ENCODE data around the gene RNU6-1. TPM values are rescaled to one million over a fixed set of nuclear protein-coding genes. Genes with fewer than 3 reads are reported as not detected.
A peak's percentile ranks its signal among the peaks of the same experiment; 100 is the strongest.

The RNU6-1 gene
- total and polyA plus RNA-seq, 12 donors = not detected

DNA sequence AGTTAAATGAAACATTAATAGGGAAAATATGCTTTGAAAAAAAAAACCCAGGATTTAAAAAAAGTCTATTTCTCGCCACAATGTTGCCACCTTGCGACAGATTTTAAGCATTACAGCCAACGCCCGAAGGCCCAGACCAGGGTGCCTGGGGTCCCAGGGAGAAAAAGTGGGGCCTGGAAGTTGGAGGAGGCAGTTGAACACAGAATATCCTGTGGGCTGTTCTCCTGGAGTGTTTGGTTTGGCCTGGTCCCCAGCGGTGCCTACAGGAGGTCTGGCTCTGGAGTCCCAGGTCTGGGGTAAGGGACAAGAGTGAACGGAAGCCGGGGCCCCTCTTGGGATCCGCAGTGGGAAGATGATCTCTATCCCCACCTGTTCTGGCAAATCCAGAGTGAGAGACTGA lies 3.4 kb downstream of the RNU6-1 start:
- WGBS, 2 donors = 36 to 37% methylated on average over 8 of the region's 8 CpGs

DNA sequence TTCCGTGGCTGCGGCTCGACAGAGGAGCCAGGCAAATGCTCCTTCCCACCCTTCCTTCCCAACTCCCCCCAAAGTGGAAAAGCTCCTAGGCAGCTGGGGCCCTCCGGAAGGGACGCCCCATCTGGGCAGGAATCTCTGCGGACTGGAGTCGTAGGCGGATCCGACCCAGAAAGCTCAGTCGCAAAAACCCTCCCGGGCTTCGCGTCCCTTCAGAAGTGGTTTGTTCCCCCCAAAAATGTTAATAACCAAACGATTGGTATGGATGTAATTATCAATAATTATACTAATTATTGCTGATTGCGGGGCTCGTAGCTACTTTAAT lies 3.8 kb downstream of the RNU6-1 start:
- Histone ChIP-seq H3K27ac (peak overlapping the region in 1 of 10 donors; percentile 0), H3K9me3 (no peaks in the 10 kb centered on the region), H3K4me1 (peaks cover 19 to 62% (median 50%) of the 10 kb centered on the region in 9 donors), H3K4me3 (peak overlapping the region; percentile 10 to 52 (median 45)), H3K27me3 (peaks cover 27 to 53% (median 51%) of the 10 kb centered on the region in 7 donors), H3K36me3 (no peaks in the 10 kb centered on the region)
- TF ChIP-seq CTCF (IDR thresholded peaks at IDR 0.05) = no peak
- WGBS, 2 donors = 1 to 4% methylated on average over 16 of the region's 16 CpGs
- ATAC-seq (no peak), DNase-seq (no peak)
- intact Hi-C loops (cut with DNase I) = loop anchor here (1.0 to 10.0 kb wide), 13 partner anchors 61 to 891 kb away; partner anchors contain the start of genes C15orf61 (in 3 of the 10) and MAP2K5 (in 1 of the 10)

More for the DNA sequence above, 3.4 kb downstream of the RNU6-1 start:
- peak; percentile 64 to 90 (median 85) for TF ChIP-seq CTCF (IDR thresholded peaks at IDR 0.05)
- no peak for DNase-seq
- ATAC-seq = no peak
- Histone ChIP-seq H3K9me3 (no peaks in the 10 kb centered on the region), H3K4me1 (peaks cover 21 to 66% (median 53%) of the 10 kb centered on the region in 9 donors), H3K4me3 (peak overlapping the region in 9 of 10 donors; percentile 10 to 52 (median 45)), H3K27ac (peak overlapping the region in 1 of 10 donors; percentile 0), H3K36me3 (no peaks in the 10 kb centered on the region), H3K27me3 (peaks cover 23 to 49% (median 47%) of the 10 kb centered on the region in 7 donors)
- intact Hi-C loops (cut with DNase I) = loop anchor here (1.0 to 10.0 kb wide), 13 partner anchors 62 to 892 kb away; partner anchors contain the start of genes C15orf61 (in 3 of the 10) and MAP2K5 (in 1 of the 10)

GRCh38 chr15:67835297-67836133 lies 4.3 kb downstream of the RNU6-1 start:
- Histone ChIP-seq H3K9me3 (no peaks in the 10 kb centered on the region), H3K27me3 (peaks cover 30 to 59% (median 57%) of the 10 kb centered on the region in 7 donors), H3K36me3 (no peaks in the 10 kb centered on the region), H3K4me3 (peak overlapping the region; percentile 12 to 52 (median 45)), H3K27ac (peak overlapping the region in 1 of 10 donors; percentile 0), H3K4me1 (peaks cover 19 to 58% (median 49%) of the 10 kb centered on the region in 9 donors)
- WGBS, 2 donors = 2 to 3% methylated on average over 52 to 59 of the region's 59 CpGs
- TF ChIP-seq CTCF (IDR thresholded peaks at IDR 0.05) = no peak
- intact Hi-C loops (cut with DNase I) = loop anchor here (1.0 to 10.0 kb wide), 13 partner anchors 61 to 891 kb away; partner anchors contain the start of genes C15orf61 (in 3 of the 10) and MAP2K5 (in 1 of the 10)
- ATAC-seq (no peak), DNase-seq (no peak)

GRCh38 chr15:67834581-67835296 lies 5.1 kb downstream of the RNU6-1 start:
- no peak overlapping the region for H3K27ac ChIP-seq
- H3K9me3 ChIP-seq = no peaks in the 10 kb centered on the region
- no peaks in the 10 kb centered on the region for H3K36me3 ChIP-seq
- ATAC-seq (peak in 1 of 8 donors; percentile 3), DNase-seq (no peak)
- intact Hi-C loops (cut with DNase I) = loop anchor here (2.0 to 10.0 kb wide), 10 partner anchors 60 to 890 kb away; partner anchors contain the start of genes C15orf61 (in 4 of the 10) and MAP2K5 (in 1 of the 10)
- H3K4me3 ChIP-seq = peak overlapping the region; percentile 12 to 52 (median 45)
- H3K4me1 ChIP-seq = peaks cover 19 to 63% (median 49%) of the 10 kb centered on the region in 9 donors
- H3K27me3 ChIP-seq = peaks cover 38 to 67% (median 65%) of the 10 kb centered on the region in 7 donors
- no peak for TF ChIP-seq CTCF (IDR thresholded peaks at IDR 0.05)
- WGBS, 2 donors = 1 to 2% methylated on average over 56 to 59 of the region's 59 CpGs

Measured in heart right ventricle (tissue), 16 donors.